Progenitor cell of endocrine pancreas (in vitro differentiated cells): ENCODE measurements around the gene FAIM2. TPM values are rescaled to one million over a fixed set of nuclear protein-coding genes. Genes with fewer than 3 reads are reported as not detected.

Experiments used
- DNase-seq: peaks from one replicate; pipeline ENCODE4 v3.0.0; 2021; ENCODE audit warnings: low spot score; ENCODE audit not compliant: unreplicated experiment
- H3K27ac Mint-ChIP-seq: 2 replicates; pipeline ENCODE4 v1.8.0; 2021; ENCODE audit warnings: mild to moderate bottlenecking, moderate library complexity, mixed read lengths
- H3K27me3 Mint-ChIP-seq: 2 replicates; pipeline ENCODE4 v1.8.0; 2021; ENCODE audit warnings: mixed read lengths
- H3K36me3 Mint-ChIP-seq: 2 replicates; pipeline ENCODE4 v1.8.0; 2022; ENCODE audit warnings: mixed read lengths; ENCODE audit not compliant: insufficient read depth
- H3K4me1 Mint-ChIP-seq: 2 replicates; pipeline ENCODE4 v1.8.0; 2021; ENCODE audit warnings: low read depth, mixed read lengths
- H3K4me3 Mint-ChIP-seq: 2 replicates; pipeline ENCODE4 v1.8.0; 2021; ENCODE audit warnings: low read depth, mild to moderate bottlenecking, moderate library complexity, mixed read lengths
- H3K9me3 Mint-ChIP-seq: 2 replicates; pipeline ENCODE4 v1.8.0; 2021; ENCODE audit warnings: low read depth, mixed read lengths
- CTCF ChIP-seq: fragments of 200-600 bp; sonication (generic); IDR thresholded peaks from one replicate; pipeline ENCODE4 v1.5.0; 2021; ENCODE audit warnings: antibody characterized with exemption, mild to moderate bottlenecking; ENCODE audit not compliant: unreplicated experiment
- long read RNA-seq: library from polyadenylated mRNA; unstranded; transcript quantifications from one replicate; pipeline ENCODE4 v2.0.0, GENCODE V29; 2020
- total RNA-seq: library from RNA; stranded (reverse); gene quantifications from 2 replicates; pipeline ENCODE4 v1.2.1, GENCODE V29; 2021

The FAIM2 gene
- total RNA-seq = not detected in 2 replicates
- long read RNA-seq = 0 reads

- Mint-ChIP-seq H3K4me1 (no peaks in the 10 kb centered on the region), H3K27me3 (peaks cover 58% of the 10 kb centered on the region), H3K36me3 (no peaks in the 10 kb centered on the region), H3K4me3 (no peak within 1 kb of the TSS), H3K27ac (no peak within 1 kb of the TSS), H3K9me3 (no peaks in the 10 kb centered on the region)
- TF ChIP-seq CTCF = no peak
- no peak for DNase-seq
These were observed at the start of gene FAIM2 for GRCh38 chr12:49903700-49904423. TSS of gene FAIM2 (minus strand) at chr12:49903900. CDS start at chr12:49903792, 108 bp downstream.

GRCh38 chr12:49953151-49953550, 49.5 kb upstream of the FAIM2 start:
- Mint-ChIP-seq H3K27ac (no peak overlapping the region), H3K4me1 (peaks cover 11% of the 10 kb centered on the region), H3K27me3 (peaks cover 33% of the 10 kb centered on the region), H3K9me3 (no peaks in the 10 kb centered on the region), H3K36me3 (no peaks in the 10 kb centered on the region), H3K4me3 (no peak overlapping the region)
- TF ChIP-seq CTCF = no peak
- DNase-seq = no peak

- H3K9me3 Mint-ChIP-seq = no peaks in the 10 kb centered on the region
- no peaks in the 10 kb centered on the region for H3K36me3 Mint-ChIP-seq
- peaks cover 30% of the 10 kb centered on the region for H3K27me3 Mint-ChIP-seq
- no peak for DNase-seq
- H3K4me3 Mint-ChIP-seq = no peak overlapping the region
- no peak for TF ChIP-seq CTCF
- peaks cover 14% of the 10 kb centered on the region for H3K4me1 Mint-ChIP-seq
- H3K27ac Mint-ChIP-seq = no peak overlapping the region
These were observed 48.8 kb upstream of the FAIM2 start for GRCh38 chr12:49952391-49953055.

- H3K4me1 Mint-ChIP-seq = peaks cover 14% of the 10 kb centered on the region
- no peak for DNase-seq
- no peak overlapping the region for H3K4me3 Mint-ChIP-seq
- H3K27ac Mint-ChIP-seq = no peak overlapping the region
- H3K27me3 Mint-ChIP-seq = peaks cover 23% of the 10 kb centered on the region
- no peaks in the 10 kb centered on the region for H3K9me3 Mint-ChIP-seq
- H3K36me3 Mint-ChIP-seq = no peaks in the 10 kb centered on the region
- TF ChIP-seq CTCF = no peak
These were observed 47.9 kb upstream of the FAIM2 start for GRCh38 chr12:49951411-49952240.
